Measurements from ENCODE around the gene CD300LB.
"Not testable (repeated sequence)": the region's sequence is repeated elsewhere in the genome, so short reads cannot be mapped to it uniquely, and the experiment has no call there.

Gene CD300LB

GRCh38 chr17:74531231-74531761 lies at the start of gene CD300LB:
CD300LB (minus strand) TSS chr17:74531475; CDS start chr17:74531350, 125 bp downstream.
- no peak for DNase-seq

- DNase-seq, result no peak
Observed at GRCh38 chr17:74579900-74580299, 48.6 kb upstream of the CD300LB start.

GRCh38 chr17:74578979-74579378 lies 47.7 kb upstream of the CD300LB start:
- no peak for DNase-seq

- DNase-seq, result no peak
Observed at GRCh38 chr17:74574489-74575142, 43.3 kb upstream of the CD300LB start.

GRCh38 chr17:74573635-74574034 lies 42.4 kb upstream of the CD300LB start:
- not testable (repeated sequence) for DNase-seq

GRCh38 chr17:74573169-74573568 lies 41.9 kb upstream of the CD300LB start:
- no peak for DNase-seq

- DNase-seq, result no peak
Observed at GRCh38 chr17:74571621-74572270, 40.5 kb upstream of the CD300LB start.

- DNase-seq, result peak; percentile 32
Observed at GRCh38 chr17:74569020-74570003, 38.0 kb upstream of the CD300LB start.

GRCh38 chr17:74568106-74568873 lies 37.0 kb upstream of the CD300LB start:
- DNase-seq, result no peak

- DNase-seq, result no peak
Observed at GRCh38 chr17:74567397-74567796, 36.1 kb upstream of the CD300LB start, which contains the start of gene CD300H. CD300H (minus strand) TSS chr17:74567509.

- DNase-seq, result peak; percentile 22
Observed at GRCh38 chr17:74566132-74566753, 35.0 kb upstream of the CD300LB start.

GRCh38 chr17:74565126-74565525 lies 33.9 kb upstream of the CD300LB start:
- no peak for DNase-seq

GRCh38 chr17:74563358-74563757 lies 32.1 kb upstream of the CD300LB start:
- DNase-seq, result no peak

- no peak for DNase-seq
Observed at GRCh38 chr17:74561586-74561985, 30.3 kb upstream of the CD300LB start.

GRCh38 chr17:74558882-74559519 lies 27.7 kb upstream of the CD300LB start:
- no peak for DNase-seq

GRCh38 chr17:74558402-74558801 lies 27.1 kb upstream of the CD300LB start:
- not testable (repeated sequence) for DNase-seq

- DNase-seq, result no peak
Observed at GRCh38 chr17:74555427-74555940, 24.2 kb upstream of the CD300LB start.

GRCh38 chr17:74554909-74555308 lies 23.6 kb upstream of the CD300LB start:
- DNase-seq, result no peak

- no peak for DNase-seq
Observed at GRCh38 chr17:74552037-74552436, 20.8 kb upstream of the CD300LB start.

GRCh38 chr17:74550602-74551001 lies 19.3 kb upstream of the CD300LB start:
- no peak for DNase-seq

- no peak for DNase-seq
Observed at GRCh38 chr17:74549343-74549742, 18.1 kb upstream of the CD300LB start.
